Amniotic epithelial cell (primary cell): Measurements from ENCODE around the gene NOTCH1.

Experiments used
- DNase-seq: peaks from one replicate; pipeline ENCODE4 v3.0.0-alpha.2; 2010; ENCODE audit warnings: low read depth

NOTCH1 gene

GRCh38 chr9:136499935-136500910 is 45.6 kb downstream of the NOTCH1 start:
- no peak for DNase-seq

- no peak for DNase-seq
Measured at GRCh38 chr9:136499071-136499934, 46.5 kb downstream of the NOTCH1 start.

DNA sequence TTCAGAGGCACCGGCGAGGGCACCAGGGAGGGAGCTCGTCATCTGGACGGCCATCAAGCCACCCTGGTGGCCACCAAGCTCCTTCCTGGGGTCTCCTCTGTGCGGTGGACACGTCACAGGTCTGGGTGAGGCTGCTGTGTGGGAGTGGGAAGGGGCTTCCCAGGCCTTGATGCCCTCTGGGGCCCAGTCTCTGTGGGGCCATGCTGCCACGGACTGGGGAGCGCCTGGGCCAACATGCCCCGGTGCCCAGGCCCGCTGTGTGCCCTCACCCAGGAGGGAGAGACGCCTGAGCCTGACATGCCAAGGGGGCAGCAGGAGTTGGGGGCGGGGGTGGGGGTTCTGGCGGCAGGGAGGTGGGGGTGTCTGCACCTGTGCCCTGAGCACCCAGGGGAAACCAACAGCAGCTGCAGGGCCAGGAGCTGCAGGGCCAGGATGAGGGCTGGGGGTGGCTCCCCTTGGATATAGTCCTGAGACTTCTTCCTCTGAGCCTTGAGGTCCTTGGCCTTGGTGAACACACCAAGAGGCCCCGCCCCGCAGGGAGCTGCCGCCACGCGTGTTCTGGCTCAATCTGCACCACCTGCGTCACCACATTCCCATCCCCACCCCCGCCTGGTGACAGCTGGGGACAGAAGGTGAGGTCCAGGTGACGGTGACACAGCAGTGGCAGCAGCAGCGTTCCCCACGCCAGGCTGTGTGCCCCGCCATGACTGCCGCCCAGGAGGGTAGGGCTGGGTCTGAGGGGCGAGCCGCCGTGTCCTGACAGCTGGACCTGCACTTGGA is 47.7 kb downstream of the NOTCH1 start:
- DNase-seq: no peak

DNA sequence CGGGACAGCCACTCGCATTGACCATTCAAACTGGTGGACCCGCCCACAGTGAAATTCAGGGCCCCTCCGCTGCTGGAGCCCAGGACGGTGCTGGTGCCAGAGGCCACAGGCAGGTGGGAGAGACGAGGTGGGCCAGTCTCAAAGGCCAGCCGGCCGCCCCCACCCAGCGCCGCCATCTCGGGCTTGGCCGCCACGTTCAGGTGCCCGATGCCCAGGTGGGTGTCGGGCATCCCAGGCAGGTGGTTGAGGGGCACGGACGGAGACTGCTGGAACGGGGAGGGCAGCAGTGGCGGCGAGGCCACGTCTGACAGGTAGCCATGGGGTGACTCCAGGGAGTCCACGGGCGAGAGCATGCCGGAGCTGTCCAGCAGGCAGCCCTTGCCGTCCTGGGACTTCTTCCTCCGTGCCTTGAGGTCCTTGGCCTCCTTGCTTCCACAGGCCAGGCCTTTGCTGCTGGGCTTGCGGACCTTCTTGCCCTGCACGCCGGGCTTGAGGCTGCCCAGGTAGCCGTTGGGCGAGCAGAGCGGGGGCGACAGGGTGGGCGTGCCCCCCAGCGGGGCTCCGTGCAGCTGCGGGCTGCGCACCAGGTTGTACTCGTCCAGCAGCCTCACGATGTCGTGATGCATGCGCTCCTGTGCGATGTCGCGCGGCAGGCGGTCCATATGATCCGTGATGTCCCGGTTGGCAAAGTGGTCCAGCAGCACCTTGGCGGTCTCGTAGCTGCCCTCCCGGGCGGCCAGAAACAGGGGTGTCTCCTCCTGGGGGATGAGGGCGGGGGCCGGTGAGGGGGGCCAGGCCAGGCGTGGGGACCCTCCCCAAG is 48.8 kb downstream of the NOTCH1 start:
- no peak for DNase-seq

DNA sequence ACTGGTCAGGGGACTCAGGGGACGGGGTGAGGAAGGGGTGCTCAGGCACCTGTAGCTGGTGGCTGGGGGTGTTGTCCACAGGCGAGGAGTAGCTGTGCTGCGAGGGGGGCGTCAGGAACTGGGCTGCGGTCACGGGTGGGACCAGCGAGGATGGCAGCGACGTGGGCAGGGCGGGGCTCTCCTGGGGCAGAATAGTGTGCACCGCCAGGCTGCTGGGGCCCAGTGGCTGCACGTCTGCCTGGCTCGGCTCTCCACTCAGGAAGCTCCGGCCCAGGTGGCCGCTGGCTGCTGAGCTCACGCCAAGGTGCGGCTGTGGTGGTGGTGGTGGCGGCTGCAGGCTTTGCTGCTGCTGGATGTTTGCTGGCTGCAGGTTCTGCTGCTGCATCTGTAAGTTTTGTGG is 49.7 kb downstream of the NOTCH1 start:
- no peak for DNase-seq

DNA sequence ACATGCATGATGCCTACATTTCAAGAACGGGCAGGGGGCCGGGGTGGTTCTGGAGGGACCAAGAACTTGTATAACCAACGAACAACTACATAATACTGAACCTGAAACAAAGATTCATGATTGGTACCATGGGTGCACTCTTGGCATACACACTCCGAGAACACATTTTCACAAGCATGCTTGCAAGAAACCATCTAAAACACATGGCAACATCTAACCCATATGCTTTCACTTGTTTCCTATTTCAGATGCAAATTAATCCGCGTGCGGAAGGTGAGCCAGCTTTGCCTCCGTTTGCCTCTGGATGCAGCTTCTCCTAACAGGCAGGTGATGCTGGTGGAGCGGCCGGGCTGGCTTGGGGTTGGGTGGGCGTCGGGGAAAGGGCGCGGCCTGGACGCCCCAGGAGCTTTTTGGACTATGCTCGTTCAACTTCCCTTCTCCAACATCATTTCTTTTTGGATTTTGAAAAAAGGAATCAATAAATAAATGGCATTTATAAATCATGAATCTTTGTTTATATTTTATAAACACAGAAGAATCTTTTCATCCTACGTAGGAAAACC is 50.5 kb downstream of the NOTCH1 start:
- no peak for DNase-seq

DNA sequence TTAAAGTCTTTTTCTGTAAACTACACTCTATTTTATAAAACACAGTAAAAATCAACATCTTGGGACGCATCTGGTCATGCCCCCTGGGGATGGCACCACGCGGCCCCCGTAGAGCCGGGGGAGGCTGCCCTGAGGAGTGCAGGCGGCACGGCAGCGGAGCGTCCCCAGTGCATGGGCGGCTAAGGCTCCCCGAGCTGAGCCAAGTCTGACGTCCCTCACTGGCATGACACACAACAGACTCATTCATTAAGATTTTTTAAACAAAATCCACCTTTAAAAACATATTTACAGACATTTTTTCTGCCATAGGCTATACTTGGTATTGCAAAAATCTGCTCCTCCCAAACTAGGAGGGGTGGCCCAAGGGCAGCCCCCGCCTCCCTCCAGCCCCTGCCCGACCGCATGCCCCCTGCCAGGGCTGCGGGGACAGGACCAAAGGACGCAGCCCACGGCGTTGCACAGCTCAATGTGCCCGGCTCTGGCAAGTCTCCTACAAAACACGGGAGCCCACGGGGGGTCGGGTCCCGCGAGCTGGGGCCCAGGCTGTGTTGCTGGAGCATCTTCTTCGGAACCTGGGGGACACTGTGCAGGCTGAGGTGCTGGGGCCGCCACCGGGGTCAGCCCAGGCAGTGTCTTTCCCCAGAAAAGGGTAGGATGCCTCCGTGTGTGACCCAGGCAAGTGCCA is 51.2 kb downstream of the NOTCH1 start:
- DNase-seq: no peak

GRCh38 chr9:136494012-136494411 is 51.8 kb downstream of the NOTCH1 start:
- no peak for DNase-seq

GRCh38 chr9:136493567-136493971 is 52.3 kb downstream of the NOTCH1 start:
- no peak for DNase-seq

- DNase-seq: no peak
Measured at GRCh38 chr9:136492978-136493522, 52.8 kb downstream of the NOTCH1 start.

DNA sequence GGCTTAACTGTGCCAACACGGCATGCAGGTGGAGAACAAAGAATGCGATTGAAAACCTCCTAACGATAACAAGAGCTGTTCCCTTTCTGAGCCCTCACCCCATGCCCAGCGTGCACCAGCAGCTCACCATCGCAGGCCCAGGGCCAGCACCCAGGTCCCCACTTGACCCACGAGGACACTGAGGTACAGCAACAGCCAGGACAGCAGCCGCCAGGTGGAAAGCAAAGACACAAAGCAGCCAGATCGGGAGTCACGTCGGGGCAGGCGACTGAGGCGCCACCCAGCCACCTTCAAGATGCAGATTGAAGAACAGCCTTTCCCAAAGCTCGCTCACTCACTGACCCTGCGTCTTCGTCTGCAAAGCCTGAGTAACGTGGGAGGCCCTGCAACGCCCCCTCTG is 56.1 kb downstream of the NOTCH1 start:
- no peak for DNase-seq

GRCh38 chr9:136488247-136489214 is 57.3 kb downstream of the NOTCH1 start:
- DNase-seq: peak; percentile 9

DNA sequence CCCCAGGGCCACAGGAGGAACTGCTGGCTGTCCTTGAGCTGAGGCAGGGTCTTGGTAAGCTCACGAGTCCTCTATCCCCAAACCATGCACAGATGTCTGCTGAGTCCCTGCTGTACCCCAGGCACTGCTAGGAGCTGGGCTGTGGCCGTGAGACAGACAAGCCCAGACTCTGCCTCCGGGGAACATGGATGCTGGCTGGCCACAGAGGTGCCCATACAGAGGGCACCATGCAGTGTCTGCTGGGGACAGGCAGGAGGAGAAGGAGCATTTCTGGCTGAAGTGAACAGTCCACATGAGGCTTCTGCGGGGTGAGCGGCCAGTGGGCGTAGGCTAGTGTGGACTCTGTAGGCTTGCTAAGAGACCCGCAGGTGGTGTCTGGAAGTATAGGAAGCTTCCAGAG is 58.2 kb downstream of the NOTCH1 start:
- no peak for DNase-seq

- DNase-seq: no peak
Measured at GRCh38 chr9:136486823-136487620, 58.8 kb downstream of the NOTCH1 start.

DNA sequence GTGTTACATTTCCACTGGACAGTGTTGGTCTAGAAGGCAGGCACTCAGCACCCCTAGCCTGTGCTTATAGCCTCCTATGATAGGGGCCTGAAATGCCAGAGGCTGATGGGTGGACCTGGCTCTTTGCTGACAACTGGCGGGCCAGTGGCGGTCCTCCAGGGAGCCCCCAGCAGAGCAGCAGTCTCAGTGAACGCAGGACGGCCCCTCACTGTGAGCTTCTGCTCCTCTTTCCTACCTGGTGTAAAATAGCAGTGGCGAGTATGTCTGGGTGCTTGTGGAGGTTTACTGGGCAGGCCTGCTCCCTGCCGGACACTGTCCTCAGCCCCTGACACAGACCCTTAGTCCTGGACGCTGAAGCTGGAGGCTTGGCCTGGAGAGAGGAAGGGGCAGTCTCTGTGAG is 59.7 kb downstream of the NOTCH1 start:
- no peak for DNase-seq

- peak; percentile 55 for DNase-seq
Measured at GRCh38 chr9:136485049-136486045, 60.5 kb downstream of the NOTCH1 start.
